HepG2 (cell line): ENCODE measurements around the gene MLYCD. TPM values are rescaled to one million over a fixed set of nuclear protein-coding genes. Genes with fewer than 3 reads are reported as not detected.

Experiments used
- EEA1 ChIP-seq: sonication (generic); formaldehyde crosslinking; IDR thresholded peaks from 2 replicates; pipeline ENCODE4 v1.5.1; 2020; ENCODE audit warnings: mild to moderate bottlenecking, missing genetic modification reagents, borderline replicate concordance
- FOXO1 ChIP-seq: sonication (generic); formaldehyde crosslinking; IDR thresholded peaks from 2 replicates; pipeline ENCODE4 v1.4.0; 2020; ENCODE audit warnings: missing genetic modification reagents
- KMT2B ChIP-seq: IDR thresholded peaks from 2 replicates; pipeline ENCODE4 v1.6.1; 2016; ENCODE audit warnings: missing genetic modification reagents, missing compliant biosample characterization
- MBNL3 ChIP-seq: fragments of 250-450 bp; sonication (Bioruptor Pico); conservative IDR thresholded peaks from 2 replicates; pipeline ENCODE4 v1.8.0; 2022; ENCODE audit warnings: mild to moderate bottlenecking, inconsistent platforms
- MED1 ChIP-seq: sonication (generic); formaldehyde crosslinking; IDR thresholded peaks from 2 replicates; pipeline ENCODE4 v1.4.0; 2020; ENCODE audit warnings: missing genetic modification reagents
- MYC ChIP-seq: sonication (generic); formaldehyde crosslinking; IDR thresholded peaks from 2 replicates; pipeline ENCODE4 v1.9.0; 2021; ENCODE audit warnings: missing genetic modification reagents, borderline replicate concordance
- NFE2L1 ChIP-seq: sonication (generic); formaldehyde crosslinking; IDR thresholded peaks from 2 replicates; pipeline ENCODE4 v1.4.0; 2020; ENCODE audit warnings: missing genetic modification reagents, mild to moderate bottlenecking, borderline replicate concordance
- RBAK ChIP-seq: sonication (generic); formaldehyde crosslinking; IDR thresholded peaks from 2 replicates; pipeline ENCODE4 v1.5.1; 2020; ENCODE audit warnings: mild to moderate bottlenecking, missing genetic modification reagents
- ZNF557 ChIP-seq: sonication (generic); formaldehyde crosslinking; IDR thresholded peaks from 2 replicates; pipeline ENCODE4 v1.4.0; 2020; ENCODE audit warnings: missing genetic modification reagents
- ZNF564 ChIP-seq: sonication (generic); formaldehyde crosslinking; IDR thresholded peaks from 2 replicates; pipeline ENCODE4 v1.8.1; 2023; ENCODE audit warnings: mild to moderate bottlenecking, missing genetic modification reagents
- ZNF878 ChIP-seq: sonication (generic); formaldehyde crosslinking; IDR thresholded peaks from 2 replicates; pipeline ENCODE4 v1.8.1; 2023; ENCODE audit warnings: mild to moderate bottlenecking, missing genetic modification reagents, moderate library complexity
- polyA plus RNA-seq, 8 experiments: library from polyadenylated mRNA; depleted of rRNA in 3 of 8; stranded (reverse) in 7 of 8; unstranded in 1 of 8; fragments of >200 nt; fragmentation: Illumina TruSeq in 4 of 8; extraction: Trizol in 4 of 8; gene quantifications; 2 replicates each; pipeline versions ENCODE4 v1.2.1 to v1.2.3, GENCODE V29; 2011 to 2016; ENCODE audit warnings: low read depth in 4 of 8, missing spikeins in 1 of 8, mixed read lengths in 1 of 8; ENCODE audit not compliant: insufficient read depth in 1 of 8
- total RNA-seq, 5 experiments: library from RNA; depleted of rRNA; stranded (reverse); fragments of >200 nt; fragmentation: Illumina TruSeq; extraction: Trizol; gene quantifications; 2 replicates each; pipeline ENCODE4 v1.2.3, GENCODE V29; 2016; ENCODE audit warnings: low read depth in 1 of 5
- TF ChIP-seq, protein P1 (sequence below): sonication (generic); formaldehyde crosslinking; IDR thresholded peaks from 2 replicates; pipeline ENCODE4 v1.5.1; 2020; ENCODE audit warnings: missing genetic modification reagents, mild to moderate bottlenecking, borderline replicate concordance
- TF ChIP-seq, protein P2 (sequence below): sonication (generic); formaldehyde crosslinking; IDR thresholded peaks from 2 replicates; pipeline ENCODE4 v1.4.0; 2020; ENCODE audit warnings: missing genetic modification reagents
- TF ChIP-seq, protein P3 (sequence below): IDR thresholded peaks from 2 replicates; pipeline ENCODE4 v1.6.1; 2012; ENCODE audit warnings: inconsistent platforms
- TF ChIP-seq, protein P4 (sequence below): sonication (generic); formaldehyde crosslinking; IDR thresholded peaks from 2 replicates; pipeline ENCODE4 v1.5.0; 2020; ENCODE audit warnings: missing genetic modification reagents
- TF ChIP-seq, protein P5 (sequence below): sonication (generic); IDR thresholded peaks from 2 replicates; pipeline ENCODE4 v1.6.1; 2016; ENCODE audit warnings: low read depth, borderline replicate concordance
- TF ChIP-seq, protein P6 (sequence below): sonication (generic); formaldehyde crosslinking; IDR thresholded peaks from 2 replicates; pipeline ENCODE4 v1.5.0; 2020; ENCODE audit warnings: missing genetic modification reagents
- TF ChIP-seq, protein P7 (sequence below): sonication (generic); formaldehyde crosslinking; IDR thresholded peaks from 2 replicates; pipeline ENCODE4 v1.4.0; 2020; ENCODE audit warnings: missing genetic modification reagents, borderline replicate concordance

The MLYCD gene
- total and polyA plus RNA-seq, 2 of the 13 experiments (the other 11 are each of a cell fraction or from before 2014, with no cell fraction given), result 1.8 to 4.0 TPM

DNA sequence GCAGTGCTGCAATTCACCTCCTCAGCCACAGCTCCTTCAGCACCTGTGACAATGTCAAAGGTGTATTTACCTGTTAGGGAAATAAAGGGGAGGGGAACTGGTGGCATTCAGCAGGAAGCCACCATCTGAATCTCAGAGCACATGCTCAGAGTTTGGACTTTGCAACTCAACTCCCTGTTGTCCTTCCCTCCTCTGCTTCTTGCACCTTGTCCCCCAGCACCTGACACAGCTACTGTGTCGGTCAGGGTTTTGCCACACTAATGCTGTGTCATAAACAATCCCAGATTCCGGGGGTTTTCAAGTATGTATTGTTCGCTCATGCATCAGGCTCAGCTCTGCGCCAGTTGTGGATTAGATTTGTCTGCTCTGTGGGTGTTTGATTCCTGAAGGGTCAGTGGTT, 47.4 kb upstream of the MLYCD start (continued):
- TF ChIP-seq MYC (CRISPR knock-in tag) (peak; percentile 41; the same call in 1 of the 2 replicates), KMT2B (CRISPR knock-in tag) (no peak), ZNF564 (CRISPR knock-in tag) (no peak), NFE2L1 (CRISPR knock-in tag) (no peak), ZNF557 (CRISPR knock-in tag) (no peak), RBAK (CRISPR knock-in tag) (peak; percentile 96), FOXO1 (CRISPR knock-in tag) (no peak), ZNF878 (no peak), MBNL3 (no peak), EEA1 (no peak), MED1 (CRISPR knock-in tag) (0 out of 2 replicates have a peak, but pooled peaks have one; percentile 14)
- TF ChIP-seq, protein P1, sequence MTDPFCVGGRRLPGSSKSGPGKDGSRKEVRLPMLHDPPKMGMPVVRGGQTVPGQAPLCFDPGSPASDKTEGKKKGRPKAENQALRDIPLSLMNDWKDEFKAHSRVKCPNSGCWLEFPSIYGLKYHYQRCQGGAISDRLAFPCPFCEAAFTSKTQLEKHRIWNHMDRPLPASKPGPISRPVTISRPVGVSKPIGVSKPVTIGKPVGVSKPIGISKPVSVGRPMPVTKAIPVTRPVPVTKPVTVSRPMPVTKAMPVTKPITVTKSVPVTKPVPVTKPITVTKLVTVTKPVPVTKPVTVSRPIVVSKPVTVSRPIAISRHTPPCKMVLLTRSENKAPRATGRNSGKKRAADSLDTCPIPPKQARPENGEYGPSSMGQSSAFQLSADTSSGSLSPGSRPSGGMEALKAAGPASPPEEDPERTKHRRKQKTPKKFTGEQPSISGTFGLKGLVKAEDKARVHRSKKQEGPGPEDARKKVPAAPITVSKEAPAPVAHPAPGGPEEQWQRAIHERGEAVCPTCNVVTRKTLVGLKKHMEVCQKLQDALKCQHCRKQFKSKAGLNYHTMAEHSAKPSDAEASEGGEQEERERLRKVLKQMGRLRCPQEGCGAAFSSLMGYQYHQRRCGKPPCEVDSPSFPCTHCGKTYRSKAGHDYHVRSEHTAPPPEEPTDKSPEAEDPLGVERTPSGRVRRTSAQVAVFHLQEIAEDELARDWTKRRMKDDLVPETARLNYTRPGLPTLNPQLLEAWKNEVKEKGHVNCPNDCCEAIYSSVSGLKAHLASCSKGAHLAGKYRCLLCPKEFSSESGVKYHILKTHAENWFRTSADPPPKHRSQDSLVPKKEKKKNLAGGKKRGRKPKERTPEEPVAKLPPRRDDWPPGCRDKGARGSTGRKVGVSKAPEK (CRISPR knock-in tag), result no peak
- TF ChIP-seq, protein P2, sequence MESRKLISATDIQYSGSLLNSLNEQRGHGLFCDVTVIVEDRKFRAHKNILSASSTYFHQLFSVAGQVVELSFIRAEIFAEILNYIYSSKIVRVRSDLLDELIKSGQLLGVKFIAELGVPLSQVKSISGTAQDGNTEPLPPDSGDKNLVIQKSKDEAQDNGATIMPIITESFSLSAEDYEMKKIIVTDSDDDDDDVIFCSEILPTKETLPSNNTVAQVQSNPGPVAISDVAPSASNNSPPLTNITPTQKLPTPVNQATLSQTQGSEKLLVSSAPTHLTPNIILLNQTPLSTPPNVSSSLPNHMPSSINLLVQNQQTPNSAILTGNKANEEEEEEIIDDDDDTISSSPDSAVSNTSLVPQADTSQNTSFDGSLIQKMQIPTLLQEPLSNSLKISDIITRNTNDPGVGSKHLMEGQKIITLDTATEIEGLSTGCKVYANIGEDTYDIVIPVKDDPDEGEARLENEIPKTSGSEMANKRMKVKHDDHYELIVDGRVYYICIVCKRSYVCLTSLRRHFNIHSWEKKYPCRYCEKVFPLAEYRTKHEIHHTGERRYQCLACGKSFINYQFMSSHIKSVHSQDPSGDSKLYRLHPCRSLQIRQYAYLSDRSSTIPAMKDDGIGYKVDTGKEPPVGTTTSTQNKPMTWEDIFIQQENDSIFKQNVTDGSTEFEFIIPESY (CRISPR knock-in tag), result no peak
- TF ChIP-seq, protein P3, sequence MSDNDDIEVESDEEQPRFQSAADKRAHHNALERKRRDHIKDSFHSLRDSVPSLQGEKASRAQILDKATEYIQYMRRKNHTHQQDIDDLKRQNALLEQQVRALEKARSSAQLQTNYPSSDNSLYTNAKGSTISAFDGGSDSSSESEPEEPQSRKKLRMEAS, result peak; percentile 64; the same call in 1 of the 2 replicates
- TF ChIP-seq, protein P4, sequence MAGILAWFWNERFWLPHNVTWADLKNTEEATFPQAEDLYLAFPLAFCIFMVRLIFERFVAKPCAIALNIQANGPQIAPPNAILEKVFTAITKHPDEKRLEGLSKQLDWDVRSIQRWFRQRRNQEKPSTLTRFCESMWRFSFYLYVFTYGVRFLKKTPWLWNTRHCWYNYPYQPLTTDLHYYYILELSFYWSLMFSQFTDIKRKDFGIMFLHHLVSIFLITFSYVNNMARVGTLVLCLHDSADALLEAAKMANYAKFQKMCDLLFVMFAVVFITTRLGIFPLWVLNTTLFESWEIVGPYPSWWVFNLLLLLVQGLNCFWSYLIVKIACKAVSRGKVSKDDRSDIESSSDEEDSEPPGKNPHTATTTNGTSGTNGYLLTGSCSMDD (CRISPR knock-in tag), result no peak
- TF ChIP-seq, protein P5, sequence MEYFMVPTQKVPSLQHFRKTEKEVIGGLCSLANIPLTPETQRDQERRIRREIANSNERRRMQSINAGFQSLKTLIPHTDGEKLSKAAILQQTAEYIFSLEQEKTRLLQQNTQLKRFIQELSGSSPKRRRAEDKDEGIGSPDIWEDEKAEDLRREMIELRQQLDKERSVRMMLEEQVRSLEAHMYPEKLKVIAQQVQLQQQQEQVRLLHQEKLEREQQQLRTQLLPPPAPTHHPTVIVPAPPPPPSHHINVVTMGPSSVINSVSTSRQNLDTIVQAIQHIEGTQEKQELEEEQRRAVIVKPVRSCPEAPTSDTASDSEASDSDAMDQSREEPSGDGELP, result no peak
- TF ChIP-seq, protein P6, sequence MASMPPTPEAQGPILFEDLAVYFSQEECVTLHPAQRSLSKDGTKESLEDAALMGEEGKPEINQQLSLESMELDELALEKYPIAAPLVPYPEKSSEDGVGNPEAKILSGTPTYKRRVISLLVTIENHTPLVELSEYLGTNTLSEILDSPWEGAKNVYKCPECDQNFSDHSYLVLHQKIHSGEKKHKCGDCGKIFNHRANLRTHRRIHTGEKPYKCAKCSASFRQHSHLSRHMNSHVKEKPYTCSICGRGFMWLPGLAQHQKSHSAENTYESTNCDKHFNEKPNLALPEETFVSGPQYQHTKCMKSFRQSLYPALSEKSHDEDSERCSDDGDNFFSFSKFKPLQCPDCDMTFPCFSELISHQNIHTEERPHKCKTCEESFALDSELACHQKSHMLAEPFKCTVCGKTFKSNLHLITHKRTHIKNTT (CRISPR knock-in tag), result no peak
- TF ChIP-seq, protein P7, sequence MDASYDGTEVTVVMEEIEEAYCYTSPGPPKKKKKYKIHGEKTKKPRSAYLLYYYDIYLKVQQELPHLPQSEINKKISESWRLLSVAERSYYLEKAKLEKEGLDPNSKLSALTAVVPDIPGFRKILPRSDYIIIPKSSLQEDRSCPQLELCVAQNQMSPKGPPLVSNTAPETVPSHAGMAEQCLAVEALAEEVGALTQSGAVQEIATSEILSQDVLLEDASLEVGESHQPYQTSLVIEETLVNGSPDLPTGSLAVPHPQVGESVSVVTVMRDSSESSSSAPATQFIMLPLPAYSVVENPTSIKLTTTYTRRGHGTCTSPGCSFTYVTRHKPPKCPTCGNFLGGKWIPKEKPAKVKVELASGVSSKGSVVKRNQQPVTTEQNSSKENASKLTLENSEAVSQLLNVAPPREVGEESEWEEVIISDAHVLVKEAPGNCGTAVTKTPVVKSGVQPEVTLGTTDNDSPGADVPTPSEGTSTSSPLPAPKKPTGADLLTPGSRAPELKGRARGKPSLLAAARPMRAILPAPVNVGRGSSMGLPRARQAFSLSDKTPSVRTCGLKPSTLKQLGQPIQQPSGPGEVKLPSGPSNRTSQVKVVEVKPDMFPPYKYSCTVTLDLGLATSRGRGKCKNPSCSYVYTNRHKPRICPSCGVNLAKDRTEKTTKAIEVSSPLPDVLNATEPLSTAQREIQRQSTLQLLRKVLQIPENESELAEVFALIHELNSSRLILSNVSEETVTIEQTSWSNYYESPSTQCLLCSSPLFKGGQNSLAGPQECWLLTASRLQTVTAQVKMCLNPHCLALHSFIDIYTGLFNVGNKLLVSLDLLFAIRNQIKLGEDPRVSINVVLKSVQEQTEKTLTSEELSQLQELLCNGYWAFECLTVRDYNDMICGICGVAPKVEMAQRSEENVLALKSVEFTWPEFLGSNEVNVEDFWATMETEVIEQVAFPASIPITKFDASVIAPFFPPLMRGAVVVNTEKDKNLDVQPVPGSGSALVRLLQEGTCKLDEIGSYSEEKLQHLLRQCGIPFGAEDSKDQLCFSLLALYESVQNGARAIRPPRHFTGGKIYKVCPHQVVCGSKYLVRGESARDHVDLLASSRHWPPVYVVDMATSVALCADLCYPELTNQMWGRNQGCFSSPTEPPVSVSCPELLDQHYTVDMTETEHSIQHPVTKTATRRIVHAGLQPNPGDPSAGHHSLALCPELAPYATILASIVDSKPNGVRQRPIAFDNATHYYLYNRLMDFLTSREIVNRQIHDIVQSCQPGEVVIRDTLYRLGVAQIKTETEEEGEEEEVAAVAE (CRISPR knock-in tag), result no peak
